ENCODE measurements around the gene OMP.

OMP gene

GRCh38 chr11:77119531-77119936 is 16.9 kb downstream of the OMP start:
- no peak overlapping the region for H3K4me3 ChIP-seq (ENCODE audit: low read depth, low read length)
- DNase-seq (ENCODE audit: low read depth) = no peak
- no peak for TF ChIP-seq CTCF (IDR thresholded peaks at IDR 0.05; ENCODE audit: low read depth, low read length, missing control alignments)

GRCh38 chr11:77120571-77120970 is 17.9 kb downstream of the OMP start:
- no peak for DNase-seq (ENCODE audit: low read depth)
- H3K4me3 ChIP-seq (ENCODE audit: low read depth, low read length) = no peak overlapping the region
- TF ChIP-seq CTCF (IDR thresholded peaks at IDR 0.05; ENCODE audit: low read depth, low read length, missing control alignments) = no peak

- no peak for TF ChIP-seq CTCF (IDR thresholded peaks at IDR 0.05; ENCODE audit: low read depth, low read length, missing control alignments)
- H3K4me3 ChIP-seq (ENCODE audit: low read depth, low read length) = no peak overlapping the region
- DNase-seq (ENCODE audit: low read depth) = no peak
These were observed 18.5 kb downstream of the OMP start for GRCh38 chr11:77121096-77121640.

- no peak for TF ChIP-seq CTCF (IDR thresholded peaks at IDR 0.05; ENCODE audit: low read depth, low read length, missing control alignments)
- no peak overlapping the region for H3K4me3 ChIP-seq (ENCODE audit: low read depth, low read length)
- DNase-seq (ENCODE audit: low read depth) = no peak
These were observed 19.4 kb downstream of the OMP start for GRCh38 chr11:77121876-77122575.

GRCh38 chr11:77122576-77123212 is 20.1 kb downstream of the OMP start:
- DNase-seq (ENCODE audit: low read depth) = no peak
- H3K4me3 ChIP-seq (ENCODE audit: low read depth, low read length) = no peak overlapping the region
- TF ChIP-seq CTCF (IDR thresholded peaks at IDR 0.05; ENCODE audit: low read depth, low read length, missing control alignments) = no peak

GRCh38 chr11:77123591-77123990 is 21.0 kb downstream of the OMP start:
- H3K4me3 ChIP-seq (ENCODE audit: low read depth, low read length) = no peak overlapping the region
- no peak for DNase-seq (ENCODE audit: low read depth)
- TF ChIP-seq CTCF (IDR thresholded peaks at IDR 0.05; ENCODE audit: low read depth, low read length, missing control alignments) = no peak
